DMS53 treated with DMSO at 0.1 percent for 48 hours (cell line): ENCODE results near the gene PDIK1L.

Experiments used
- DNase-seq: peaks from one replicate; lab custom pipeline; 2025; ENCODE audit not compliant: unreplicated experiment; lab: John Stamatoyannopoulos, UW

PDIK1L gene

GRCh38 chr1:26111530-26112406 lies at the start of gene PDIK1L:
Gene PDIK1L (plus strand): TSS chr1:26111824. CDS start chr1:26114309, 2,485 bp downstream.
- DNase-seq, result peak; percentile 87

DNA sequence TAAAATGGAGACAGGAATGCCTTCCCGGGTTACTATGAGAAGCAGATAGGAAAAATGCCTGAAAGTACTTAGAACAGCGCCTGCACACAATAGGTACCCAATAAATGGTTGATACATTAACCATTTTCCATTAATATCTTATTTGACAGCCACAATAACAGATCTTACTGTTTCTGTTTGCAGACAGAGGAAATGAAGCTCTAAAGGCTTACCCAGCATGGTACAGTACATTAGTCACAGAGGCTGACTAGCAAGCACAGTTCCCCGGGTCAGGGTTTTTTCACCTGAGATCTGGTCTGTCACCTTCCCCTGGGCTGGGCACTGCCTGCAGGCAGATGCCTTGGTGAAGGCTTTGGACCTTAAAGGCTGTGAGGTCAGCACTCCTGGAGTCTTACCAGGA lies 47.1 kb upstream of the PDIK1L start:
- DNase-seq, result no peak

GRCh38 chr1:26066160-26066559 lies 45.5 kb upstream of the PDIK1L start:
- no peak for DNase-seq

- no peak for DNase-seq
Measured at GRCh38 chr1:26066857-26067256, 44.8 kb upstream of the PDIK1L start.

DNA sequence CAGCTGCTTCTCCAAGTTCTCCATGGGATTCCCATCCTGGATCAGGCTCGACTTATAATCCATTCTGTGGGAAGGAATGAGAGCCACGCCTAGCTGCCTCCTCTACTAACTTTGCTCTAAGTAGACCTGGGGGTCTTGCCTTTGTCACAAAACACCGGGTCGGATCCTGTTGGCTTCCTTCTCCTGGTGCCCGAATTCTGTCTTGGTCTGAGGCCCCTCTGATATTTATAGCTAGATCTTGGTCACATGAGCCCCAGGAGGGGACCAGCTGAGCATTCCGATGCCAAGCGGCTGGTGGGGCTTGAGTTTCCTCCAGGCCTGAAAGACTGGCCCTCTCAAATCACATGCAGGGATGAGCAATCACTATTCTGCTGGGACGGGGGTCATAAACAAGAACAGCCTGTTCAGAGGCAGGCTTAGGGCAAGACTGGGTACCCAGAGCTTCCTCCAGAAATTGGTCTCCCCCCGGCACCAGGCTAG lies 44.2 kb upstream of the PDIK1L start, which contains the start of gene TRIM63:
Gene TRIM63, minus strand, starts transcription at position 199 of the 480 bp plus-strand sequence. Its CDS starts 136 bp downstream, at position 63.
- DNase-seq, result no peak

GRCh38 chr1:26069941-26070295 lies 41.7 kb upstream of the PDIK1L start:
- no peak for DNase-seq

GRCh38 chr1:26070296-26070962 lies 41.2 kb upstream of the PDIK1L start:
- DNase-seq, result no peak

- DNase-seq, result no peak
Measured at GRCh38 chr1:26070963-26071342, 40.7 kb upstream of the PDIK1L start.

- no peak for DNase-seq
Measured at GRCh38 chr1:26072305-26072704, 39.3 kb upstream of the PDIK1L start.

DNA sequence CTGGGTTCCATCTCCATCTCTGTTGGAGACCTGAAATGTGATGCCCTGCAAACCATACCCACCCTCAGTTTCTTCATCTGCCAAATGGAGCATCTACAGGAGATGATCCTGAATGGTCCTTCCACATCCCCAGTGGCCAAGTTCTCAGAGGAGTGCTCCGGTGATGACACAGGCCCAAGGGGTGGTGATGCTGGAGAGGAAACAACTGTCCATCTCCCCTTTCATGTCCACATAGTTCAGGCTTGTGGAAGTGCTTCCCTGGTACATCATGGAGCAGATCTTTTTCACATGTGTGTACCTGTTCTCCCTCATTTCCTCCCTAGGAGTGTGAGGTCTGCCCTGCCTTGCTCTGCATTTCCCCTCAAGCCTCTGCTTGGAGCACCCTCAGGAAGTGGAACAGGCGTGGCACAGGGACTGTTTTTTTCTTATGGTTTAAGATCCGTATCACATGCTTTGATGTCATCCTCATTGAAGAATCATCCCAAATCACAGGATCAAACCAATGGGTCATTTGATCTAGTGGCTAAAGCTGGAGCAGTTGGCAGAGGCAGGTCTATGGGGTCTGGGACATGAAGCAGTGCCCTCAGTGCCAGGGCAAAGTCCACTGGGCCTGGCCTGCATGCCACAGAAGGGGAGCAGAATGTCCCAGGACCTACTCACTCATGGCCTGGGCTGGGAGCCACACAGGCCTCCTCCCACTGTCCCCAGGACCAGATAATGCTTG lies 36.0 kb upstream of the PDIK1L start:
- no peak for DNase-seq

GRCh38 chr1:26077524-26077923 lies 34.1 kb upstream of the PDIK1L start:
- DNase-seq, result no peak

- no peak for DNase-seq
Measured at GRCh38 chr1:26078286-26079177, 33.1 kb upstream of the PDIK1L start.

DNA sequence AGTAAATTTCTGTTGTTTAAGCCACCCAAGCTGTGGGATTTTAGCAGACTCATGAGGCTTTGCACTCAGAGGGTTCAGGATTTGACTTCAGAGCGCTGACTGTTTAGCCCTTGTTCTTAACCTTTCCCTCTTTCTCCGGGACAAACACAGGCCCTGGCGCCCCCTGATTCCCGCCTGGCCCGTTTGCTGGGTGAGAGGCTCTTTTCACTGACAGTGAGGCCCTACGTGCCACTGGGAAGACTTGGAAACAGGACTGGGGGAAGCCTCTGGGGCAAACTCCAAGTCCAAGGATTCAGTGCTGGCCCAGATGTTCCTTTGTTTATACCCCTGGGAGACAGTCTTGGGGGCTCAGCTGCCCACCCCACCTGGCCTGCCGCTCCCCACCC lies 32.5 kb upstream of the PDIK1L start:
- no peak for DNase-seq

- DNase-seq, result no peak
Measured at GRCh38 chr1:26079960-26080814, 31.4 kb upstream of the PDIK1L start.

DNA sequence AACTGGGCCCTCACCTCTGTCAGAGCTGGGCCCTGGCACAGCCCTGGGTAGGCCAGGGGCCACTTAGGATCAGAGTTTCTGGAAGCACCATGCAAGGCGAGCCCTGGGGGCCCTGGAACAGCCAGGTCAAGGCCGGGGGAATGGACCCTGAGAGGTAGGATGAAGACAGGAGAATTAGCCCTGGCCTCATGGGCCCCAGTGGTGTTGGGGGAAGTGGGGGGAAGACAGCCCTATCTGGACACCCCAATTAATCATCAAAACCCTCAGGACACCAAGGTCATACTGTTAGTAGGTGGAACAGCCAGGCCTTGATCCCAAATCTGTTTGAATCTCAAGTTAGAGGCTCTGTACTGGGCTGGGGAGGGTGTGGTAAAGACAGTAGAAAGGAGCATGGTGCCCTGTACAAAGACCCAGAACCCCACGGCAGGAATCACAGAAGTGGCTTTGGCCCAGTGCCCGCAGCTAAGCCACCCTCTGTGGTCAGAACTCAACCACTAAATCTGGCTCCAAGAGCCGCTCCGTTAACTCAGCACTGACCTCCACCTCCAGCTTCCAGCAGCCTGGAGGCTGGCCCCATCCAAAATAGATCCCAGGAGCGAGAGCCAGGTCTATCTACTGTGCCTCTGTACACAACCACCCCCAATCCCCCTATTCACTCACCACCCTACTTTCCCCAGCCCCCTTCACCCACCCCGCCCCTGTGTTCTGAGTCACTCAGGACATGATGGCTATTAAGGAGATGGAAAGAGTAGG lies 30.2 kb upstream of the PDIK1L start:
- DNase-seq, result no peak

DNA sequence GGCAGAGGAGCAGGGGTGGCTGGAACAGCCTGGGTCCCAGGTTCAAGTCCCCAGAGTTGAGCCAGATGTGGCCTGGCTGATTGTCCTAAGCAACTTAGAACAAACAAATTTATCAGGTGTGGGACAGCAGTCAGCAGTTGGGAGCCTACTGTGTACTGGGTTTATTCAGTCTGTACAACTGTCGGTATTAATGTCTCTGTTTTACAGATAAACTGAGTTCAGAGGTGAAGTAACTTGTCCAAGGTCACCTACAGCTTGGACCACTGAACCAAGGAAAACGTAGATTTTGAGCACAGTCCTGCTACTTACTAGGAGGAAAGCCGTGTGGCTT lies 29.6 kb upstream of the PDIK1L start:
- no peak for DNase-seq

GRCh38 chr1:26083208-26083607 lies 28.4 kb upstream of the PDIK1L start:
- DNase-seq, result no peak

GRCh38 chr1:26084091-26084561 lies 27.5 kb upstream of the PDIK1L start:
- no peak for DNase-seq

GRCh38 chr1:26084844-26085243 lies 26.8 kb upstream of the PDIK1L start:
- no peak for DNase-seq
